Stimulated activated CD8-positive, alpha-beta memory T cell treated with anti-CD3 and anti-CD28 coated beads, Interleukin-12 subunit alpha, Interleukin-12 subunit beta, amount 100 ng/mL, for 24 hours (primary cell): Measurements from ENCODE around the gene SMIM9.

Experiments
- DNase-seq: peaks from one replicate; pipeline ENCODE4 v3.0.0-alpha.2; 2020; ENCODE audit errors: extremely low read depth

SMIM9 gene

DNA sequence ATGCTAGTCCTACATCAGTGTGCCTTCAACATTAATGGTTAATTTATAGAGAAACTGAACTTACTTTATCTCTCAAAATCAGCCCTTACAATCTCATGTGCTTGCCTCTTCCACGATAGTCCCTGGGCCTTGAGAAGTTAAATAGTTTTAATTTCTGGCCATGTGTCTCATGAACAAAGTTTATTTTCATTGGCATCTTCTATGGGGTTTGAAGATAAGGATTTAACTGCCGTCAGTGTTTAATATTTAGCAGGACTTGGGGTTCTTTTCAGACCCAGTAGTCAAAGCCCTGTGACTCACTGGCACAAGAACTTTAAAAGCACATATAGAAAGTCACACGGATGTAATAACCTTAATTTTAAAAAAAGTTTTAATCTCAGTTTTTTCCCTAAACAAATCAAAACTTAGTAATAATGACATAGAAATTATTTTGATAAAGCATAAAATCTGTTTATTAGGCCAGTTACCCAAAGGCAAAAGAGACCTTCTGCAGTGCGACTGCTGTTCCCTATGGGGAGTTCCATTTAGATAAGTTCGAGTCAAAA, 19.1 kb downstream of the SMIM9 start:
- DNase-seq = no peak

GRCh38 chrX:154813801-154814200, 20.7 kb downstream of the SMIM9 start:
- no peak for DNase-seq

- no peak for DNase-seq
Measured at GRCh38 chrX:154812341-154813101, 21.9 kb downstream of the SMIM9 start.

DNA sequence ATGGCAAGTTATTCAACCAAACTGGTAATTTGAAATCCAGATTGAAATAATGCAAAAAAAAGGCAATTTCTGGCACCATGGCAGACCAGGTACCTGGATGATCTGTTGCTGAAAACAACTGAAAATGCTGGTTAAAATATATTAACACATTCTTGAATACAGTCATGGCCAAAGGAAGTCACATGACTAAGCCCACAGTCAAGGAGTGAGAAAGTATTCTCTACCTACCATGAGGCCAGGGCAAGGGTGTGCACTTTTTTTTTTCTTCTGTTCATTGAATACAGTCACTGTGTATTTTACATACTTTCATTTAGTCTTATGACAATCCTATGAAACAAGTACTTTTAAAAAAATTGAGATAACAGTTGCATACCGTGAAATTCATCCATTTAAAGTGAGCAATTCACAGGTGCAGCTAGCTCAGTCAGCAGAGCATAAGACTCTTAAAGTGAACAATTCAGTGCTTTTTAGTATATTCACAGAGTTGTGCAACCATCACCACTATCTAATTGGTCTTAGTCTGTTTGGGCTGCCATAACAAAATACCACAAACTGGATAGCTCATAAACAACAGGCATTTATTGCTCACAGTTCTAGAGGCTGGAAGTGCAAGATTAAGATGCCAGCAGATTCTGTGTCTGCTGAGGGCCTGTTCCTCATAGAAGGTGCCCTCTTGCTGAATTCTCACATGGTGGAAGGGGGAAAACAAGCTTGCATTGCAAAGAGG, 24.4 kb downstream of the SMIM9 start:
- no peak for DNase-seq

DNA sequence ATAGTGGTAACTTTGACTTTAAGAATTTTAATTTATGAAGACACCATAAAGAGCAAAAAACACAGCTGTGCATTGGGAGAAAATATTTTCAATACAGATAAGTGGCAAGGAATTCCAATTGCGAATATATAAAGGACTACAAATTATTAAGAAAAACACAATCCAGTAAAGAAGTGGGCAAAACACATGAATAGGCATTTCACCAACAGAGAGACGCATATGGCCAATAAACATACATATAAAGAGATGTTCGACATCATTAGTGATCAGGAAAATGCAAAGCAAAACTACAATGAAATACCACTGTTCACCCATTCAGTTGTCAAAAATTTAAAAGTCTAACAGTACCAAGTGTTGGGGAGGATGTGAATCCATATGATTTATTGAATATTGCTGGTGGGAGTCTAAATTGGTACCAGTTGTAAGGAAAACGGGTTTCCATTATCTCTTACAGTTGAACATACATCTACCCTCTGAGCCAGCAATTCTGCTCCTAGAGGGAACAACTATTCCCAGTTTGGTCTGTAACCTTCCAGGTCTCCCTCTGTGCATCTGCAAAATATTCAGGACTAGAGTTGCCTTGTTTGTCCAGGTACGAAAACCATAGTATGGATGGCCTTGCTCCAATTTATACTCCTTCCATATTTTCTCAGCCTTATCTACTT, 27.5 kb downstream of the SMIM9 start:
- DNase-seq = no peak

- DNase-seq = no peak
Measured at GRCh38 chrX:154805696-154806091, 28.8 kb downstream of the SMIM9 start.

GRCh38 chrX:154804957-154805695, 29.3 kb downstream of the SMIM9 start, which contains the start of gene MPP1:
Gene MPP1 (minus strand): TSS chrX:154805485. CDS start chrX:154805373, 112 bp downstream.
- DNase-seq = peak; percentile 28

DNA sequence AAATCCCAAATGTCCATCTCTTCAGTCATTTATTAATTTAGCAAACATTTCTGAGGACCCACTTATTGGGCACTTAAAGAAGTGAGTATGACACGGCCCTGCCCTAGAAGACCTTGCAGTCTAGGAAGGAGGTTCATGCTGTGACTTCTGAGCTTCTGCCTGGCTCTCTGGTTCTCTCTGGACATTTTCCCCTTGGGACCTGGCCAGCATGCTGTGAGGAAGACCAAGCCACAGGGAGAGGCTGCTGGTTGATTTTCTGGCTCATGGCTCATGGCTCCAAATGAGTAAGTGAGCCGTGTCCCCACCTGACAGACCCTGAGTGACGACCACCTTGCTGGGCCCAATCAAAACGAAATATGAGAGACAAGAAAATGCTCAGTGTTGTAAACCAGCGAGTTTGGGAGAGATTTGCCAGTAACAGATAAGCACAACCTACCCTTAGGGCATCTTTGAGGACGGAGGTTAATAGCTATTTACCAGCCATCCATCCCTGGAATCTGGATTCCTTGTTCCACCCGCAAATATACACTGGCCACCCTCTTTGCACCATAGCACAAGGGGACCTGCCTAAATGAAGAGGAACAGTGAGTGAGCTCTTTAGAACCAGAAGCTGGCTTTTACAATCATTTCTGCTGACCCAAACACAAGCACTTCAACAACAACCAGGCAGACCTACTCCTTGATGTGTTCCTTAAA, 30.1 kb downstream of the SMIM9 start:
- no peak for DNase-seq

DNA sequence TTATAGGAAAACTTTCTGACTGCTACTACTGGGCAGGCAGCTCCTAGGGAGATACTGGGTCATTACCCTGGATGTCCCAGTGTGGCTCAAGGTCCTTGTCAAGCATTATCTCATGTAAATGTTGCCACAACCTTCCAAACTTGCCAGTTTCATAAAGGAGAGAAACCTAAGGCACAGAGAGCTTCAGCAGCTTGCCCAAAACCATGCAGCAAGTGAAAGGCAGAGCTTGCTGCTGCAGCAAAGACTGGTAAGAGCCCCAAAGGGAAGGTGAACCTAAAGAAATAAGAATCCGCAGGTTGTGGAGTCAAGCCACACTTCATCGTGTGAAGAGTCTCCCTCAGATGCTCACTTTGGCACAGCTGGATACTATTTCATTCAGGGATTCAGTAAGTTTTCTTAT, 31.5 kb downstream of the SMIM9 start:
- no peak for DNase-seq

DNA sequence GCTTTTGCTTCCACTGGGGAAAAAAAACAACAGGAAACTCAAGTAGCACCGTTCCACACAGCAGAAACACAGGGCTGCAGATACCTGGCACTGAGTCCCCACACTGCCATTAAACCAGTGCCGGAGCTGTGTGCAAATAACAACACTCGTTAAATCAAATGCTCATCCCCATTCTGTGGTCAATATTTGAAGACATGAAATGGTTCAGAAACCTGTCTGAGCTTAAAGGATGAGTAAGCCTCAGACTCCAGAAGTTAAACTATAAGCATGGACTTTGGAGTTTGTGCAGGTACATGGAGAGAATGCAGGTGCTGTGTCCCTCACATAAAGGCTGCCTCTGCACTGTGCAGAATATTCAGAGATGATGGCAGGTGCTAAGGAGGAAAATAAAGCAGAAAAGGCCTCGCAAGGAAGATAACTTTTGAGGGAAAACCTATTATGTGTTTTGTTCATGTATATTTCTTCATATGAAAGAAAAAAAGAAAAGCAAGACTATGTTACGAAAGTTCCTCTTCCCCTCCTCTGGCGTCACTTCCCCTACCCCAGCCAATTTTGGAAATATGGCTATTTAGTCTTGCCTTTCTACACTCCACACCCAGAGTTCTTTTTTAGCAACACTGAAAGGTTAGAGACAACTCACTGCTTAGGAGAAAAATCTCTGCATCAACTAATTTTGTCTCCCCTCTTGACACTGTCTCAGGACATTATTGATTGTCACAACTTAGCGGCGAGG, 33.8 kb downstream of the SMIM9 start:
- no peak for DNase-seq

DNA sequence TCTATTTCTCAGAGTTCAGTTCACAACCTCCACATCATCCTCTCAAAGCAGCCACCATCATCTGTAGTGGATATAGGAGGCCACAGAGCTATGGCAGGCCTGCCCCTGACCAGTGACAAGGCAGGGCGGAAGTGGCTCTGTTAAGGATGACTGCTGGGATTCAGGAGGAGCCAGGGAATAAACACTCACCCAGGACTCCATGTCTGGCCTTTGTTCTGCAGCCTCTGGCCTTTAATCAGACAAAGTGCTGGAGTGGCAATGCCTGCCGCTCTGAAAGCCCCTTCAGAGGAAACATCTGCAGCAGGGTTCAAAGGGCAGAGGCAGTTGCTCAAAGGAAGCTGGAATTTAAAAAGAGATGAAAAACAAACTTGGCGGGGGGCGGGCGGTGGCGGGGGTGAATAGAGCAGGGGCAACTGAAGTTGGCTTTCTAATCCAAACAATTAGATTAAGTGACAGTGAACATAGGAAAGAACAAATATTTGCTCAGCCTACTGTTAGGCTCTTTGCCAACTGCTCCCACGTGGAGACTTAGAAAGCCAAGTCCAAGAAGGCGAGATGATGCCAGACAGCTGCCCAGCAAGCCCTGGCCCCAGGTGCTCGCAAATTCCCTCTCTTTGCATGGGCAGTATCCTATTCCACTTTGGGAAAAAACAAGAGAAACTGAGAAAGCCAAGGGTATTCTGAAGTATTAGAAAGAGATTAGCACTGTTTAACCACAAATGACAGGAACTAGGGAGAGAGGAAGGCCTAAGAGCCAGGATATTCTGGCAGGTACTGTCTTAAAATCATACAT, 34.7 kb downstream of the SMIM9 start:
- no peak for DNase-seq

DNA sequence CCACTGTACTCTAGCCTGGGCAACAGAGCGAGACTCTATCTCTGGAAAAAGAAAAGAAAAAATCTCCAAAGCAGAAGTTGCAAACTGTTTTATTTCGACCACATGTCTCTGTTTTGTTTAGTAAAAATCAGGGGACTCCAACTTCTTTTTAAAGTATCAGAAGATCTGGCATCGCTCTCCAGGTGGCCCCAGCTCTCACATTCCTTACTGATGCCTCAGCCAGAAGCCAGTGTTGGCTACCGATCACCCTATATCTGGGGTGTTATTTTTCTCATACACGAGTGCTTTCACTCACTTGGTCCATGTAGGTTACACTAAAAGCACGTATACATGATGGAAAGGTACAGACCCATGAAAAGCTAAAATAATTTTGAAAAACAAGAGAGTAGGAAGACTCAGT, 37.5 kb downstream of the SMIM9 start:
- no peak for DNase-seq

- DNase-seq = no peak
Measured at GRCh38 chrX:154795016-154795415, 39.4 kb downstream of the SMIM9 start.

- DNase-seq = no peak
Measured at GRCh38 chrX:154793084-154793795, 41.2 kb downstream of the SMIM9 start.

- no peak for DNase-seq
Measured at GRCh38 chrX:154791939-154792338, 42.5 kb downstream of the SMIM9 start.

DNA sequence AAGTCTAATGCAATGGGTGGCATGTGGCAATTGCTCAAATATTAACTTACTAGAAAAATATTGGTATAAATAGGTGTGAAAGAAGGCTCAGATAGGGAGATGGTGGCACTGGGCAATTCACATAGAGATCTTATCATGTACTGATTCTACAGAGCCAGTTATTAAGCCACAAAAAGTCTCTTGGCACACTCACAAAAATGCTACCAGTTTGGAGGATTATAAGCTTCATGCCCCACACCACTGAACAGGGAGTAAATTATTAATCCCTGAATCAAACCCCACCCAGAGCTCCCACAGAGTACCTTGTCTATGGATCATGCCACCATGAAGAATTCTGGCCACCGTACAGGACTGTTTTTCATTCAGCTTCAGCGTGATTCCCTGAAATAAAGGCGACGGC, 43.0 kb downstream of the SMIM9 start:
- no peak for DNase-seq

DNA sequence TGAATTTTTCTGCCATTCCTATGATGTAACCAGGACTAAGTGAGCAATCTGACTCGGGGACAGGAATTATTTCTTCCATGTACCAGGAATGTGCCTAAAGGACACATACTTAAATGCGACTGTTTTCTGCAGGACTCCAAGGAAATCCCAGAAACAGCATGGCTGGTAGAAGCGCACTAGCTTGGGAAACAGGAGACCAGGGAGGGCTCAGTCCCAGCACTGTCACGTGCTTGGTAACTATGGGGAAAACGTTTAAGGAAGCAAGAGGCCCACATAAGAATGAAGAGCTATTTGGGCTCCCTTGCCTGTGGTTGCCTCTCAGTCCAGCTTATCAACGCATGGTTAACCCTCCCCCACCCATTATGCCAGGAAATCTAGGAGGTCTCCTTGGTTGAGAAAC, 48.7 kb downstream of the SMIM9 start:
- DNase-seq = no peak

DNA sequence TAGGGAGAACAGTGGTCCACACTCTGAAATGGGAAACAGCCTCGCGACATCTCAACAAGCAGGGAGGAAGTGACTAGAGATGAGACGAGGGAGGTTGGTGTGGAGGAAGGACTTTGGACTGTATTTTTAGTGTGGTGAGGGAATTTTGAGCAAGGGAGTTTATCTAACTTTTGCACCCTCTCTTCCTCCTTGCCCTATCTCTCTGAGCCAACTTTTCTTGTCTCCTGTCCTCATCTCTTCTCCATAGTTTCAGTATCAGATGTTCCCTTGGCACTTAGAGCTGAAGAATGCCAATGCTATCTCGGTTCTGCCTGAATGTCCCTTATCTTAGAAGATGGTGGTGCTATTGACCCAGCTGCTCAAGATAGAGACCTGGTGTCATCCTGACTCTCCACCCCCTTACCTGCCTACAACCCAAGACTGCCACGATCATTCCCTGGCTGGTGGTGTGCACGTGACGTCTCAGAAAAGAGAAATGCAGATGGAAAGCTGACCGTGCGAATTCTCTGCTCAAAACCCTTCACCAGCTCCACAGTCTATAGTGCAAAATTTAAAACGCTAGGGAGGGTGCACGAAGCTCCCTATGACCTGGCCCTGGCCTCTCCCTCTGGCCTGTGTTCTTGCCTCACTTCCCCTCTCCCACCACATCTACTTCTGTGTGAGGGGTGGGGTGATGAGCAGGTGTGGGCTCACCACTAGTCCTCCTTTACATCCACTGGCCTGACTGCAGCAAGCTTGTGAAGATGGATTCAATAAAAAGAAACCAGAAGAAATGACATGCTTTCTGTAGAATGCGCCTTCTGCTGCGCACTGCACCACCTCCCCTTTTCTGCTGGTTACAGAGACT, 50.1 kb downstream of the SMIM9 start:
- no peak for DNase-seq
